HepG2 (cell line): ENCODE measurements around the gene MTA2. TPM values are rescaled to one million over a fixed set of nuclear protein-coding genes. Genes with fewer than 3 reads are reported as not detected.

Source experiments
- AKAP8 ChIP-seq: sonication (generic); formaldehyde crosslinking; IDR thresholded peaks from 2 replicates; pipeline ENCODE4 v1.5.1; 2020; ENCODE audit warnings: mild to moderate bottlenecking, missing genetic modification reagents
- CEBPG ChIP-seq: IDR thresholded peaks from 2 replicates; pipeline ENCODE4 v1.6.1; 2016
- DZIP1 ChIP-seq: sonication (generic); formaldehyde crosslinking; IDR thresholded peaks from 2 replicates; pipeline ENCODE4 v1.5.0; 2020; ENCODE audit warnings: mild to moderate bottlenecking, missing genetic modification reagents
- GLI4 ChIP-seq: sonication (generic); formaldehyde crosslinking; IDR thresholded peaks from 2 replicates; pipeline ENCODE4 v1.5.1; 2020; ENCODE audit warnings: missing genetic modification reagents, mild to moderate bottlenecking, moderate library complexity, borderline replicate concordance
- HINFP ChIP-seq: sonication (generic); formaldehyde crosslinking; IDR thresholded peaks from 2 replicates; pipeline ENCODE4 v1.4.0; 2020; ENCODE audit warnings: low read depth, mild to moderate bottlenecking, missing genetic modification reagents
- HMG20A ChIP-seq: IDR thresholded peaks from 2 replicates; pipeline ENCODE4 v1.6.1; 2016; ENCODE audit warnings: borderline replicate concordance
- IRF9 ChIP-seq: sonication (generic); formaldehyde crosslinking; IDR thresholded peaks from 2 replicates; pipeline ENCODE4 v1.8.0; 2022; ENCODE audit warnings: missing genetic modification reagents, mild to moderate bottlenecking, borderline replicate concordance
- MLXIP ChIP-seq: sonication (generic); formaldehyde crosslinking; IDR thresholded peaks from 2 replicates; pipeline ENCODE4 v1.9.0; 2021; ENCODE audit warnings: missing genetic modification reagents, borderline replicate concordance
- NONO ChIP-seq, 2 experiments: fragments of 450-650 bp in 1 of 2; sonication (generic) in 1 of 2; formaldehyde crosslinking in 1 of 2; IDR thresholded peaks in 1 of 2; conservative IDR thresholded peaks in 1 of 2; 2 replicates each; pipeline versions ENCODE4 v1.6.1 to v1.8.0; 2017 to 2022; ENCODE audit warnings: mild to moderate bottlenecking in 1 of 2, missing genetic modification reagents in 1 of 2, moderate library complexity in 1 of 2
- PAWR ChIP-seq: sonication (generic); formaldehyde crosslinking; IDR thresholded peaks from 2 replicates; pipeline ENCODE4 v1.4.0; 2020; ENCODE audit warnings: missing genetic modification reagents, mild to moderate bottlenecking, borderline replicate concordance
- PHF20 ChIP-seq: sonication (generic); formaldehyde crosslinking; IDR thresholded peaks from 2 replicates; pipeline ENCODE4 v1.5.0; 2020; ENCODE audit warnings: mild to moderate bottlenecking, missing genetic modification reagents
- RNF2 ChIP-seq: fragments of 450-650 bp; conservative IDR thresholded peaks from 2 replicates; pipeline ENCODE4 v1.6.1; 2016; ENCODE audit warnings: low read depth
- SNAI1 ChIP-seq: sonication (generic); formaldehyde crosslinking; IDR thresholded peaks from 2 replicates; pipeline ENCODE4 v1.5.0; 2020; ENCODE audit warnings: mild to moderate bottlenecking, missing genetic modification reagents, borderline replicate concordance
- TEAD2 ChIP-seq: sonication (generic); formaldehyde crosslinking; IDR thresholded peaks from 2 replicates; pipeline ENCODE4 v1.9.0; 2021; ENCODE audit warnings: missing genetic modification reagents
- TEF ChIP-seq: sonication (generic); formaldehyde crosslinking; IDR thresholded peaks from 2 replicates; pipeline ENCODE4 v1.5.0; 2020; ENCODE audit warnings: missing genetic modification reagents
- THYN1 ChIP-seq: sonication (generic); formaldehyde crosslinking; IDR thresholded peaks from 2 replicates; pipeline ENCODE4 v1.8.1; 2023; ENCODE audit warnings: low read depth, mild to moderate bottlenecking, moderate library complexity, missing genetic modification reagents, borderline replicate concordance
- ZEB1 ChIP-seq: IDR thresholded peaks from 2 replicates; pipeline ENCODE4 v1.6.1; 2012; ENCODE audit warnings: mild to moderate bottlenecking, low read depth, inconsistent platforms; ENCODE audit not compliant: insufficient replicate concordance
- ZNF431 ChIP-seq: sonication (generic); formaldehyde crosslinking; IDR thresholded peaks from 2 replicates; pipeline ENCODE4 v1.9.0; 2022; ENCODE audit warnings: missing genetic modification reagents, low read depth, mild to moderate bottlenecking, borderline replicate concordance
- ZNF563 ChIP-seq: sonication (generic); formaldehyde crosslinking; IDR thresholded peaks from 2 replicates; pipeline ENCODE4 v1.8.0; 2022; ENCODE audit warnings: mild to moderate bottlenecking, moderate library complexity, missing genetic modification reagents
- ZNF576 ChIP-seq: sonication (generic); formaldehyde crosslinking; IDR thresholded peaks from 2 replicates; pipeline ENCODE4 v1.4.0; 2020; ENCODE audit warnings: mild to moderate bottlenecking, missing genetic modification reagents
- polyA plus RNA-seq, 8 experiments: library from polyadenylated mRNA; depleted of rRNA in 3 of 8; stranded (reverse) in 7 of 8; unstranded in 1 of 8; fragments of >200 nt; fragmentation: Illumina TruSeq in 4 of 8; extraction: Trizol in 4 of 8; gene quantifications; 2 replicates each; pipeline versions ENCODE4 v1.2.1 to v1.2.3, GENCODE V29; 2011 to 2016; ENCODE audit warnings: low read depth in 4 of 8, missing spikeins in 1 of 8, mixed read lengths in 1 of 8; ENCODE audit not compliant: insufficient read depth in 1 of 8
- total RNA-seq, 5 experiments: library from RNA; depleted of rRNA; stranded (reverse); fragments of >200 nt; fragmentation: Illumina TruSeq; extraction: Trizol; gene quantifications; 2 replicates each; pipeline ENCODE4 v1.2.3, GENCODE V29; 2016; ENCODE audit warnings: low read depth in 1 of 5

Gene MTA2
- total and polyA plus RNA-seq, 2 of the 13 experiments (the other 11 are each of a cell fraction or from before 2014, with no cell fraction given): 14.0 to 70.0 TPM

GRCh38 chr11:62560566-62561103 lies 41.0 kb downstream of the MTA2 start (continued):
- TF ChIP-seq GLI4 (CRISPR knock-in tag): no peak
- no peak for TF ChIP-seq THYN1
- TF ChIP-seq HMG20A: no peak
- TF ChIP-seq AKAP8 (CRISPR knock-in tag): no peak; the same call in 1 of the 2 replicates
- TF ChIP-seq TEAD2 (CRISPR knock-in tag): no peak
- 0 out of 2 replicates have a peak, but pooled peaks have one; percentile 20 for TF ChIP-seq IRF9 (CRISPR knock-in tag)
- no peak for TF ChIP-seq SNAI1 (CRISPR knock-in tag)
- TF ChIP-seq RNF2: no peak
- no peak for TF ChIP-seq MLXIP (CRISPR knock-in tag)
- no peak for TF ChIP-seq PAWR (CRISPR knock-in tag)
- TF ChIP-seq ZNF431 (CRISPR knock-in tag): no peak
- no peak for TF ChIP-seq ZEB1
- TF ChIP-seq TEF (CRISPR knock-in tag): no peak
- no peak for TF ChIP-seq DZIP1 (CRISPR knock-in tag)
- TF ChIP-seq NONO (IDR thresholded peaks at IDR 0.05): no peak
- TF ChIP-seq NONO (CRISPR knock-in tag; conservative IDR thresholded peaks at IDR 0.05): peak; percentile 50; the same call in 1 of the 2 replicates
- no peak for TF ChIP-seq ZNF563 (CRISPR knock-in tag)
- TF ChIP-seq CEBPG (CRISPR knock-in tag): peak; percentile 10; the same call in 1 of the 2 replicates
- TF ChIP-seq HINFP (CRISPR knock-in tag): 0 out of 2 replicates have a peak, but pooled peaks have one; percentile 42
- no peak for TF ChIP-seq PHF20 (CRISPR knock-in tag)
- no peak for TF ChIP-seq ZNF576
